Ascending aorta (tissue), 2 donors: ENCODE data around the gene CNTF. TPM values are rescaled to one million over a fixed set of nuclear protein-coding genes. Genes with fewer than 3 reads are reported as not detected.

Experiments used
- DNase-seq, 2 donors: peaks; one replicate each; pipeline ENCODE4 v3.0.0-alpha.2; 2019; ENCODE audit warnings: low spot score in 2 of 2
- H3K27ac ChIP-seq, 2 donors: fragments of 200-600 bp; sonication (generic); one replicate each; pipeline ENCODE4 v1.5.1; 2016 to 2017; ENCODE audit warnings: mild to moderate bottlenecking in 1 of 2
- H3K27me3 ChIP-seq: fragments of 200-600 bp; sonication (generic); one replicate; pipeline ENCODE4 v1.5.1; 2017
- H3K36me3 ChIP-seq, 2 donors: fragments of 200-600 bp; sonication (generic); one replicate each; pipeline ENCODE4 v1.5.1; 2016
- H3K4me1 ChIP-seq, 2 donors: fragments of 200-600 bp; sonication (generic); one replicate each; pipeline ENCODE4 v1.5.1; 2016 to 2017; ENCODE audit warnings: mild to moderate bottlenecking in 1 of 2
- H3K4me3 ChIP-seq, 2 donors: fragments of 200-600 bp; sonication (generic); one replicate each; pipeline ENCODE4 v1.5.1; 2016 to 2017; ENCODE audit warnings: mild to moderate bottlenecking in 1 of 2
- H3K9me3 ChIP-seq, 2 donors: fragments of 200-600 bp; sonication (generic); one replicate each; pipeline ENCODE4 v1.5.1; 2016
- CTCF ChIP-seq, 3 experiments: fragments of 200-600 bp in 2 of 3; fragments of 450-650 bp in 1 of 3; sonication (generic) in 2 of 3; IDR thresholded peaks; one replicate each; pipeline ENCODE4 v1.5.1; 2016 to 2019; ENCODE audit warnings: antibody characterized with exemption in 3 of 3, mild to moderate bottlenecking in 1 of 3, moderate library complexity in 1 of 3
- intact Hi-C: fragments of 100-400 bp; cut with DNase I; formaldehyde crosslinking; loops from one replicate; pipeline ENCODE4 v1.15.1; 2023
- total RNA-seq: library from RNA; depleted of rRNA; stranded (reverse); fragments of >200 nt; gene quantifications from one replicate; pipeline ENCODE4 v1.1.0, GENCODE V29; 2016

CNTF gene
- total RNA-seq, 1 donor from 2014 or later: 1.9 TPM

DNA sequence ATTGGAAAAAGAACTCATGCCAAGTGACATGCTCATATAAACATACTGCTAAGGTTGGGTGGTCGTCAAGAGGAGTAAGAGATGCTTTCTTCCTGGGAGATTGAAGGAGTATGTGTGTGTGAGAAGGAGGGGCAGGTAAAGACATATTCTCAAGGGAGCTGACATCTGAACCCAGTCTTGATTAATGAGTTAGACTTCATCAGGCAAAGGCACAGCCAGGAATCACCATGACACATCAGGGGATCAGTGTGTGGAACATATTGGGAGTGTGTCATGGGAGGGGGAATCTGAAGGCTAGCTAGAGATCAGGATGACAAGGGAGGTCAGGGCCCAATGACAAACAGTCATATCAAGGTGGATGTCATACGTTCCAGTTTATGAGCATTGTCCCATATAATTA is 14.9 kb downstream of the CNTF start:
- no peak overlapping the region for H3K27ac ChIP-seq
- intact Hi-C loops: no loop called here
- no peaks in the 10 kb centered on the region for H3K9me3 ChIP-seq
- DNase-seq: no peak
- TF ChIP-seq CTCF (IDR thresholded peaks at IDR 0.05): no peak
- no peaks in the 10 kb centered on the region for H3K36me3 ChIP-seq
- H3K27me3 ChIP-seq: no peaks in the 10 kb centered on the region
- H3K4me3 ChIP-seq: no peak overlapping the region
- no peaks in the 10 kb centered on the region for H3K4me1 ChIP-seq

GRCh38 chr11:58639103-58639502 is 16.6 kb downstream of the CNTF start:
- no peak overlapping the region for H3K4me3 ChIP-seq
- no peak for DNase-seq
- no peaks in the 10 kb centered on the region for H3K36me3 ChIP-seq
- H3K4me1 ChIP-seq: no peaks in the 10 kb centered on the region
- no peaks in the 10 kb centered on the region for H3K9me3 ChIP-seq
- no peaks in the 10 kb centered on the region for H3K27me3 ChIP-seq
- no peak overlapping the region for H3K27ac ChIP-seq
- no peak for TF ChIP-seq CTCF (IDR thresholded peaks at IDR 0.05)
- intact Hi-C loops: no loop called here

DNA sequence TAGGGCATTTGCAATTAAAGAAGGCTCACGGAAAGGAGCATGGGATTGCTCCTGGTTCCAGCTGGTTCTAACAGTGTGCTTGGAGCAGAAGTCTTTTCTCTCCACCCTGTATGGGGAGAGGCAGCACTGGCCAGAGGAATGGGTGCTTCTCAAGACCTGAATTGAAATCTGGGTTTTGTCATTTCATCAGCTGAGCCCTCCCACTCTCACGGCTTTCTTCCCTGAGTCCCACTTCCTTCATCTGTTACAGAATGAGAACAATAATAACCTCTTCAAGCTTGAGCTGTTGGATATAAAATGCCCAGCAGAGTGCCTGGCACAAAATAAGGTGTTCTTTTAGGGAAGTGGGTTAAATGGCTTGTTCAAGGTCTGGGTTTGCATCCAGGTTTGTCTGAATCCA is 17.2 kb downstream of the CNTF start:
- Histone ChIP-seq H3K27me3 (no peaks in the 10 kb centered on the region), H3K27ac (no peak overlapping the region), H3K9me3 (no peaks in the 10 kb centered on the region), H3K36me3 (no peaks in the 10 kb centered on the region), H3K4me3 (no peak overlapping the region), H3K4me1 (no peaks in the 10 kb centered on the region)
- intact Hi-C loops: no loop called here
- no peak for DNase-seq
- no peak for TF ChIP-seq CTCF (IDR thresholded peaks at IDR 0.05)

DNA sequence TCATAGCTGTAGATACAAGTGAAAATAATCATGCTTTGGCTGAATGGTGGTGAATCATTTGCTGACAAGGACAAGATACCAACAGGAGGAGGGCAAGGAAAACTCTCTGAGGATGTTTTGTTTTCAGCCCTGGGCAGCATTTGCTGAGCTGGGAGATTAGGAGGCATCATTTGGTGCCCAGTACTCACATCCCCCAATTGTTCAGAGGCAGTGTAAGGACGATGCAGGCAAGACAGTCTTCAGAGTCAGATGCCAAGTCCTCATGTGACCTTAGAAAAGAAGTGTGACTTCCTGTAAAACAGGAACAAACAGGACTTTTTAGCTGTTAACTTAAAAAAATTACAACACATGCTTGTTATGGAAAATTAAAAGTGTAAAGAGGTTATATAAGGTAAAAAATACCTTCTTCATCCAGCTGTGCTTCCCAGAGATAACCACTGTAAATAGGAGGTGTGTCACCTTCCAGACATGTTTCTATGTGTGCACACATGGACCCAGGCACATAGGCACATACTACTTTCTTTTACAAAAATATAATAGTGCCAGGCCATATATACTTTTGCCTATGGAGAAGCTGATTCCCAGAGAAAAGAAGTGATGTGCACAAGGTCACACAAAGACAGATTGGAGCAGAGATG is 18.0 kb downstream of the CNTF start:
- Histone ChIP-seq H3K4me3 (no peak overlapping the region), H3K4me1 (no peaks in the 10 kb centered on the region), H3K27me3 (no peaks in the 10 kb centered on the region), H3K9me3 (no peaks in the 10 kb centered on the region), H3K36me3 (no peaks in the 10 kb centered on the region), H3K27ac (no peak overlapping the region)
- TF ChIP-seq CTCF (IDR thresholded peaks at IDR 0.05): no peak
- intact Hi-C loops: no loop called here
- no peak for DNase-seq

DNA sequence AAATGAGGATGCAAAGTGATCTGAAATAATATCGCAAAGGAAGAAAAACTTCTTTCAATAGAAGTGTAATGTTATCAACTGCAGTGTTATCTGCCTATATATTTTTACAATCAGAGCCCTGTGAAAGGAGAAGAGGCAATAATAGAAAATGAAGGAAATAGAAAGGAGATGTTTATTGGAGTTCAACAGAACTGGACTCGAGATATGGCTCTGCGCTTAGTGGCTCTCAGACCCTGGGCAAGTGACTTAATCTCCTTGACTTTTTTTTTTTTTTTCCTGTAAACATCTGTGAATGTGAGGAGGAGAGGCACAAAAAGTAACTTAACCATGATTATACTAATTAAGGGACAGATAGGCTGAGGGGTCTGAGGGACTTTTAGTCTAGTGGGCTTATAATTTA is 18.9 kb downstream of the CNTF start:
- Histone ChIP-seq H3K4me3 (no peak overlapping the region), H3K36me3 (no peaks in the 10 kb centered on the region), H3K9me3 (no peaks in the 10 kb centered on the region), H3K4me1 (no peaks in the 10 kb centered on the region), H3K27ac (no peak overlapping the region), H3K27me3 (no peaks in the 10 kb centered on the region)
- intact Hi-C loops: no loop called here
- TF ChIP-seq CTCF (IDR thresholded peaks at IDR 0.05): no peak
- DNase-seq: no peak
